ENCODE results near the gene RGS10.

Gene RGS10

GRCh38 chr10:119517235-119518141, 25.0 kb downstream of the RGS10 start:
- TF ChIP-seq CTCF (IDR thresholded peaks at IDR 0.05), result no peak
- Mint-ChIP-seq H3K27me3 (ENCODE audit: low read depth, poor library complexity) (peaks cover 16% of the 10 kb centered on the region), H3K27ac (peak overlapping the region; percentile 62), H3K9me3 (no peaks in the 10 kb centered on the region), H3K4me3 (no peak overlapping the region), H3K36me3 (ENCODE audit: low read depth) (no peaks in the 10 kb centered on the region), H3K4me1 (peaks cover 45% of the 10 kb centered on the region)
- DNase-seq, result no peak

- no peaks in the 10 kb centered on the region for H3K9me3 Mint-ChIP-seq
- no peak for DNase-seq
- peaks cover 2% of the 10 kb centered on the region for H3K36me3 Mint-ChIP-seq (ENCODE audit: low read depth)
- H3K4me1 Mint-ChIP-seq, result peaks cover 51% of the 10 kb centered on the region
- no peak for TF ChIP-seq CTCF (IDR thresholded peaks at IDR 0.05)
- H3K4me3 Mint-ChIP-seq, result no peak overlapping the region
- H3K27ac Mint-ChIP-seq, result no peak overlapping the region
- peaks cover 12% of the 10 kb centered on the region for H3K27me3 Mint-ChIP-seq (ENCODE audit: low read depth, poor library complexity)
These were observed 25.9 kb downstream of the RGS10 start for GRCh38 chr10:119516381-119517234.

- no peak for TF ChIP-seq CTCF (IDR thresholded peaks at IDR 0.05)
- Mint-ChIP-seq H3K9me3 (no peaks in the 10 kb centered on the region), H3K36me3 (ENCODE audit: low read depth) (peaks cover 3% of the 10 kb centered on the region), H3K27ac (no peak overlapping the region), H3K27me3 (ENCODE audit: low read depth, poor library complexity) (peaks cover 12% of the 10 kb centered on the region), H3K4me1 (peaks cover 54% of the 10 kb centered on the region), H3K4me3 (no peak overlapping the region)
- no peak for DNase-seq
These were observed 26.9 kb downstream of the RGS10 start for GRCh38 chr10:119515511-119516045.

- H3K9me3 Mint-ChIP-seq, result no peaks in the 10 kb centered on the region
- peaks cover 12% of the 10 kb centered on the region for H3K27me3 Mint-ChIP-seq (ENCODE audit: low read depth, poor library complexity)
- no peak for TF ChIP-seq CTCF (IDR thresholded peaks at IDR 0.05)
- peaks cover 57% of the 10 kb centered on the region for H3K4me1 Mint-ChIP-seq
- H3K4me3 Mint-ChIP-seq, result no peak overlapping the region
- no peak for DNase-seq
- H3K27ac Mint-ChIP-seq, result no peak overlapping the region
- H3K36me3 Mint-ChIP-seq (ENCODE audit: low read depth), result peaks cover 3% of the 10 kb centered on the region
These were observed 27.7 kb downstream of the RGS10 start for GRCh38 chr10:119514819-119515218.

GRCh38 chr10:119511828-119512515, 30.5 kb downstream of the RGS10 start:
- H3K27me3 Mint-ChIP-seq (ENCODE audit: low read depth, poor library complexity), result peaks cover 5% of the 10 kb centered on the region
- H3K4me3 Mint-ChIP-seq, result no peak overlapping the region
- peak overlapping the region; percentile 64 for H3K27ac Mint-ChIP-seq
- TF ChIP-seq CTCF (IDR thresholded peaks at IDR 0.05), result no peak
- peak; percentile 23 for DNase-seq
- peaks cover 37% of the 10 kb centered on the region for H3K4me1 Mint-ChIP-seq
- no peaks in the 10 kb centered on the region for H3K9me3 Mint-ChIP-seq
- peaks cover 3% of the 10 kb centered on the region for H3K36me3 Mint-ChIP-seq (ENCODE audit: low read depth)

Data from nephron progenitor cell (in vitro differentiated cells).